Measurements from ENCODE around the gene H1-8. TPM values are rescaled to one million over a fixed set of nuclear protein-coding genes. Genes with fewer than 3 reads are reported as not detected.

H1-8 gene
- total RNA-seq, 1 donor from 2014 or later, result not detected

DNA sequence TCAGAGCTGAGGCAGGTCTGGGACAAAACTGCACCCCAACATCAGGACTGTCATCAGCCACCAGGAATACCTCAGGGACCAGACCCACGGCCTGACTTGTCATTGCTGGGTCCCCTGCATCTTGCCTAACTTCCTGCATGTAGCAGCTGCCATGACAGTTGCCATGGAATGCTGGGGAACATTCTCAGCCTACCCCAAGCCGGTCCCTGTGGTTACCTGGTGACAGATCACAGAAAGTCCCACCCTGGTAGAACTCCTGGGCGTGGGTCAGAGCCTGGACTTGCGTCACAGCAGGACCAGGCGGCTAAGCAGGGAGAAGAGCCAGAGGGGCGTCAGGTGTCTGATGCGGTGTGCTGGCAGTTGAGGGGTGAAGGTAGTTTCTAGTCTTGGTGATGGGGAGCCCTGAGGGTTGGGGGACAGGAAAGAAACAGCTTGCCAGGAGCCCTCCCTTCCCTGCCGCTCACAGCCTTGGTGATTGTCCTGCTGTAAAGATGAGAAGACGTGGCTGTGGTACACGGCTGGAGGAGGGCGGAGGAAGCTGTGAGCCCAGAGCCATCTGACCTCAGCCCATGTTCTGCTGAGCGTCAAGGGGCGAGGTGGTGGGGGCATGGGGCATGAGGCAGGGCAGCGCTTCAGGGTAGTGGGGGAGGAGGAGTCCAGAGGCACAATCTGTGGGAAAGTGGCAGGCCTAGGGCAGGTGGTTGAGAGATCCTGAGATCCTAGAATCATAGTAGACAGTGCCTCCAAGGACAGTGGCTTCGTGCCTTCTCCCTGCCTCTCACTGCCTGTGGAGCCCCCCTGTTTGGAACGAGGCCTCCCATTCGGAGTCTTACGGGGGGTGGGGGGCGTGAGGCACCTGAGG lies 5.4 kb downstream of the H1-8 start:
- H3K4me3 ChIP-seq (ENCODE audit: low read depth, low read length), result no peak overlapping the region
- no peak for DNase-seq (ENCODE audit: low read depth)
- TF ChIP-seq CTCF (conservative IDR thresholded peaks at IDR 0.05; ENCODE audit: low read depth, low read length), result no peak

- no peak for DNase-seq (ENCODE audit: low read depth)
- no peak for TF ChIP-seq CTCF (conservative IDR thresholded peaks at IDR 0.05; ENCODE audit: low read depth, low read length)
- H3K4me3 ChIP-seq (ENCODE audit: low read depth, low read length), result no peak overlapping the region
Measured at GRCh38 chr3:129549006-129549800, 6.2 kb downstream of the H1-8 start.

DNA sequence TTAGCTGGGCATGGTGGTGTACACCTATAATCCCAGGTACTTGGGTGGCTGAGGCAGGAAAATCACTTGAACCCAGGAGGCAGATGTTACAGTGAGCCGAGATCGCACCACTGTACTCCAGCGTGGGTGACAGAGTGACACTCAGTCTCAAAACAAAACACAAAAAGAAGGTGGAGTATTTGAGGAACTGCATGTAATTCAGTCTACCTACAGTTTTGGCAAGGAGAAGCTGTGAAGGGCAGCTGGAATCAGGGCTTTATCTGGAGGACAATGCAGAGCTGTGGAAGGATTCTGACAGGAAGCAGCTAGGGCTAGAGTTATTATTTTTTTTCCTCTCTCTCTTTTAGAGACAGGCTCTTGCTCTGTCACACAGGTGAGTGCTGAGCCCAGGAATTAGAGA lies 6.8 kb downstream of the H1-8 start:
- no peak overlapping the region for H3K4me3 ChIP-seq (ENCODE audit: low read depth, low read length)
- TF ChIP-seq CTCF (conservative IDR thresholded peaks at IDR 0.05; ENCODE audit: low read depth, low read length), result no peak
- DNase-seq (ENCODE audit: low read depth), result no peak

- no peak overlapping the region for H3K4me3 ChIP-seq (ENCODE audit: low read depth, low read length)
- no peak for DNase-seq (ENCODE audit: low read depth)
- no peak for TF ChIP-seq CTCF (conservative IDR thresholded peaks at IDR 0.05; ENCODE audit: low read depth, low read length)
Measured at GRCh38 chr3:129552287-129553050, 9.5 kb downstream of the H1-8 start.

DNA sequence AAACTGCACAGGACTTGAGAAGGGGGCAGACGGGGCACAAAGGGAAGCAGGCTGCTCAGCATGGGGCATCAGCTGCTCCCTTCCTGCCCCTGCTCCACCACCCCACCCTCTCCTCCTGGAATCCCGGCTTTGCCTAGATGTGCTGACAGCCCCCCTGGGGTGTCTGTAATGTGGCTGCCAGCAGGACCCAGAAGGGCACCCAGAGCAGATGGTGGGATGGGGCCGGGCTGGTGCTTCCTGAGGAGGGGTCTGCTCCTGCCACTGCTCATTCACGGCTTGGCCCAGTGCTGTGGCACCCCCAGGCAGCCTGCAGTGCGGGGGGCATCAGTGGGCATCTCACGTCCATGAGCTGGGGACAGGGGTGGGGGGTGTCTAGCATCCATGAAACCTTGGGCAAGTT lies 10.2 kb downstream of the H1-8 start:
- no peak for TF ChIP-seq CTCF (conservative IDR thresholded peaks at IDR 0.05; ENCODE audit: low read depth, low read length)

GRCh38 chr3:129553719-129554118 lies 10.7 kb downstream of the H1-8 start:
- no peak for DNase-seq (ENCODE audit: low read depth)
- H3K4me3 ChIP-seq (ENCODE audit: low read depth, low read length), result no peak overlapping the region
- TF ChIP-seq CTCF (conservative IDR thresholded peaks at IDR 0.05; ENCODE audit: low read depth, low read length), result no peak

More for the DNA sequence above, 10.2 kb downstream of the H1-8 start:
- no peak for DNase-seq (ENCODE audit: low read depth)
- H3K4me3 ChIP-seq (ENCODE audit: low read depth, low read length), result no peak overlapping the region

All from epithelial cell of proximal tubule (primary cell).